AG10803 (cell line): ENCODE measurements around the gene KNCN.

Experiments
- DNase-seq: peaks from one replicate; pipeline ENCODE4 v3.0.0; 2010; ENCODE audit warnings: low read depth
- H3K4me3 ChIP-seq: 2 replicates; pipeline ENCODE4 v1.5.1; 2011; ENCODE audit warnings: mild to moderate bottlenecking, low read length, control low read depth
- CTCF ChIP-seq: conservative IDR thresholded peaks from 2 replicates; pipeline ENCODE4 v1.5.1; 2011; ENCODE audit warnings: mild to moderate bottlenecking, low read length, control low read depth, inconsistent platforms

Gene KNCN

GRCh38 chr1:46535063-46535462, 16.4 kb downstream of the KNCN start:
- no peak for DNase-seq
- TF ChIP-seq CTCF: peak; percentile 50
- H3K4me3 ChIP-seq: no peak overlapping the region

DNA sequence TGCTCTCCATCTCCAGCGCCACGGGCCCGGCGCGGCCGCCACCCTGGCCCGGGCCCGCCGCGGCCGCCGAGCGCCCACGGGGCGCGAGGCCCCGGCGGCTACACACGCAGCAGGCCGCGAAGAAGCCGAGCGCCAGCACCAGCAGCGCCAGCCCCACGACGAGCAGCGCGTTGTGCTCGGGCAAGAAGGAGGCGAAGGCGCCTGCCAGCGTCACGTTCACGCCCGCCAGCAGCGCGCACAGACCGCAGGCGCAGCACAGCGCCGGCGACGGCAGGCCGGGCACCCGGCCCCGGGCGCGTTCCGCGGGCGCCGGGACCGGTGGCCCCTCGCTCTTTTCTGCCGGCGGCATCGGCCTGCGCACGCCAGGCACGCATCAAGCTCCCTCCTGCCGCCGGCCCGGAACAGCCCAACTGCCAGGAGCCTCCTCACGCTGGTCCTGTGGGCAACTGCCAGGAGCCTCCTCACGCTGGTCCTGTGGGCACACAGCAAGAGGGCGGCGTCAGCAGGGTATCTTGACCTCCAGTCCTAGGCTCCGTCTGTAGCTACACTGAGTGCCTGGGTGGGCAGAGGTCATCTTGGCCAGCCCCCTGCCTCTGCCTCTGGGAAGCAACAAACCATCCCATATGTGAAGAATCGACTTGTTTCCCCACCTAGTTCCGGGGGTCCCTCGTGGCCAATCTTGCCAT, 18.1 kb downstream of the KNCN start:
- no peak for TF ChIP-seq CTCF
- peak; percentile 50 for DNase-seq
- peak overlapping the region; percentile 20 for H3K4me3 ChIP-seq

GRCh38 chr1:46532498-46533178, 18.8 kb downstream of the KNCN start:
- TF ChIP-seq CTCF: peak; percentile 55
- DNase-seq: peak; percentile 54
- H3K4me3 ChIP-seq: peak overlapping the region; percentile 17; the same call in 1 of the 2 replicates

GRCh38 chr1:46532095-46532494, 19.4 kb downstream of the KNCN start:
- DNase-seq: no peak
- H3K4me3 ChIP-seq: no peak overlapping the region
- no peak for TF ChIP-seq CTCF

GRCh38 chr1:46530791-46531409, 20.5 kb downstream of the KNCN start:
- no peak for DNase-seq
- H3K4me3 ChIP-seq: no peak overlapping the region
- 0 out of 2 replicates have a peak, but pooled peaks have one; percentile 16 for TF ChIP-seq CTCF

DNA sequence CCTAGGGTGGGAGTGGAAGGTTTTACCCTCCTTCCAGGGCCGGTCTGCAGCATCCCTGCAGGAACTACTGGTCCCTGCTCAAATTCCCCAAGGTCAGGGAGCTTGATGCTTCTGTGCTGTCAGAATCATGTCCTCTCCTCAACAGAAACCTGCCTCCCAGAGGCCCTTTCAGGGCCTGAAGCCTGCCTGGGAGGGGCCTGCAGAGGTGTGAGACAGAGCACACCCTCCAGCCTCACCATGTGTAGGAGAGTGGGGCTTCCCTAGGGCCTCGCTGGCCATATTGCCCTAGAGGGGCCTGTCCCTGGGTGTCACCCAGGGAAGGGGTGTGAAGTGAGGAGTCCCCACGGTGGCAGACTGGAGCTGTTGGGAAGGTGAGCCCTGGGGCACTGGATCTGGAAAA, 21.1 kb downstream of the KNCN start:
- DNase-seq: no peak
- no peak for TF ChIP-seq CTCF
- no peak overlapping the region for H3K4me3 ChIP-seq
